Measurements from ENCODE around the gene MFRP. TPM values are rescaled to one million over a fixed set of nuclear protein-coding genes. Genes with fewer than 3 reads are reported as not detected.

The MFRP gene
- total RNA-seq = 5.8 TPM

DNA sequence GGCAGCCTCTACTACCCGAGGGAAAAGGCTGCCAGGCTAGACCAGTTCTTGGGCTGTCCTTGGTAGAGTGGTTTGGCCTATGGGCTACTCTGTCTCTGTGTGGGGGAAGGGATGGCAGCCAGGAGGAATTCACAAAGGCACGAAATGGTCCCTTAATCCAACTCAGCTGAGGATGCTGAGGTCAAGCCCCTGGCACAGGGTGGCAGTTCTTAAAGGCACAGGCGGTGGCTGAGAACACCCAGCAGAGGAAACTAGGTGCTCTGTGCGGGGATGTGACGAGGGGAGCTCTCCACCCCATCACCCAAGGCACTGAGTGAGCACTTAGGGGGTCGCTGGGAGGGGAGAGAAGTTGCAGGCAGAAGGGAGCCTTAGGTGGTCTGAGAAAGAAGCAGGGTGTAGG is at the start of gene MFRP:
Gene MFRP (minus strand): TSS at position 101 of the 400 bp plus-strand sequence. CDS start 192 bp downstream, outside the sequence.

DNA sequence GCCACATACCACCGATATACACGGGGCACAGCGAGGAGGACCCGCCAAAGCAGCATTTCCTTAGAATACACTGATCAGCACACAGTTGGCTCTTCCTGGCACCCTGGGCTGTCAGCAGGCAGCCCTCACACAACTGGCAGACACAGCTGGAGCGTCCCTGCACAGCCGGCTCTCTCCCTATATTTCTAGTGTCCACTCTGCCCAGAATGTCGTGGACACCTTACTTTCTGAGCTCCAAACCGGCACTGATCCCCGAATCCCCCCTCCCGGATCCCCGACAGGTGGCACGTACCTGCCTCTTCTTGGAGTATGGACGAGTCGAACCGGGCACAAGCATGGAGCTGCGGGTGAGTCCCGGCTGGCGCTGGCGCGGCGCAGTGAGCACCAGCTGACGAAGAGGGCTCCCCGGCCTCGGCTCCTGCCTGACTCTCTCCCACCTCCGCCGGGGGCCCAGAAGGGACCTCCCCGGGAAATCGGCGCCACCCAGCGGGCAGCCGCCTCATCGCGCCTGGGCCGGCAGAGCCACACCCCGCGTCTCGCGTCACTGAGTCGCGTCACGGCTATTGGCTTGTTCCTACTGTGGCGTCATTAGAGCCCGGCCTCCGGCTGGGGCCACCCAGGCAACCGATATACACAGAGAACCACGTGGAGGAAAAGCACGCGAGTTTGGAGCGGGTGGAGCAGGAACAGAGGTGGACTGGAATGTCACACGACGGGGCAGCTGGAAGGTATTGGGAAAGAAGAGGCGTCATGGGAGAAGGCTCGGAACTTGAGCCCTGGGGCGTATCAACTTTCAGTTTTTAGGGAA is 34.9 kb upstream of the MFRP start, which contains the start of gene USP2:
Gene USP2 (minus strand): TSS at position 510 of the 808 bp plus-strand sequence. CDS start 8,210 bp downstream, outside the sequence.

DNA sequence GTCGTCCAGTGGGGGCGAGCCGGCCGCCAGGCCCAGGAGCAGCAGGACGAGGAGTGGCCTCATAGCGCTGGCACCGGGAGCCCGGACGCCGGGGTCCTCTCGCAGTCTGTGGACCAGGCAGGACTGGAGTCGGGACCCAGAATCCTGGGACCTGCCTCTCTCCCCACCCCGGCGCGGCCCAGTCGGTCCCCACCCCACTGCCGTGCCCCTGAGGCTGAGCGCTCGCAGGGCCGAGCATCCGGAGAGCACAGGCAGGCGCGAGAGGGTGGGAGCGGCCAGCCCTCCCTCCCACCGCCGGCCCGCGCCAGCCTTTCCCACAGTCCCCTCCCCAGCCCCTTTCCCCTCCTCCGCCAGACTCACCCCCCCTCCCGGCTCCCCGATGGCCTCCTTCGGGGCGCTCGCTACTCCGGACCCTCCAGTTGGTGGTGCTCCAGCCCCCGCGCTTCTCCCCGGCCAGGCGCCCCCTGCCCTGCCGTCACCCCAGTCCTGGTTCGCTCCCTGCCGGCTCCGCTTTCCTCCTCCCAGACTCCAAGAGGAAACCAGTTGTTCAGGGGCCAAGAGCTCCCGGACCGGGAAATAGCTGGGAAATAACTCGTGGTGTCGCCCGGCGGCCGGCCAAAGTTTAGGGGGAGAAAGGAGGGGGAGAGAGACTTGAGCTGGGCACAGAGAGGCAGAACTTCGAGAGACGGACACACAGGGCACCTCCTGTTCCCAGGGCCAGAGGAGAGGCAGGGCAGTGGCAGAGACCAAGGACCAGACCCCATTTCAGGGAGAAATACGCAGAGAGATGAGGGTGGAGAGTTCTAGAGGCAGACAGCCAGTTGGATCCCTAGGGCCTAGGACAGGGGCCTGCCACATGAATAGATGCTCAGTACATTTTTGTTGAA is 5.9 kb downstream of the MFRP start, which contains the start of gene C1QTNF5:
Gene C1QTNF5 (minus strand): TSS at position 549 of the 887 bp plus-strand sequence. CDS start 486 bp downstream, at position 63.

DNA sequence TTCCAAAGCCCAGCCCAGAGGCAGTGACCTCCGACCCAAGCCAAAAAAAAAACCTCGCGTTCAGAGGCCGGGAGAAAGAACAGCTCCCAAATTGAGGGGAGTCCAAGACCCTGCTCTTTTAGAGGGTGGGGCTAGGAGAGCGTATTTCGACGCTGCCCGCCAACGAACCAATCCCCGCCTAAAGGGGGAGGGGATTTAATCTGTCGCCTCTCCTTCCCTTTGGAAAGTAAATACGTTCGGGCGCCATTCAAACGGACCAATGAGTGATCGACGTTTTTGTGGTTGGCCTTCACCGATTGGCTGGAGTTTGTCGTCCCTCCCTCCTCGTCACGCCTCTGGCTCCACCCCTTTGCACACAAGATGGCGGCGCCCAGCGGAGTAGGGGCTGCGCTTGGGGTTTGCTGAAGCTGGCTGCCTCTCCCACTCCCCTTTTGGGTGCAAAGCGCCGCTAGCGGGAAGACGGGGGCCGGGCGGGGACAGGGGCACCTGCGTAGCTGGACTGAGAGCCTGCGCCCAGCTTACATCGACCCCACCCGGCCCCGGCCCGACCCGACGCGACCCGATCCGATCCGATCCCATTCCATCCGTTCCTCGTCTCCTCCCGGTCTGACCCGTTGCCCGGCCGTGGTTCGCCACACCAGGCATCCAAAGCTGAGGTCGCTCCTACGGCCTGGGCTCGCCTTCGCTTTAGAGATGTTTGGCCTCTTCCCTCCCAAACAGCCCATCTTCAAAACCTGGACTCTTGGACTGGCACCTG is 12.2 kb downstream of the MFRP start, which contains the start of gene RNF26:
Gene RNF26 (plus strand): TSS at position 354 of the 757 bp plus-strand sequence. CDS start 596 bp downstream, outside the sequence.

DNA sequence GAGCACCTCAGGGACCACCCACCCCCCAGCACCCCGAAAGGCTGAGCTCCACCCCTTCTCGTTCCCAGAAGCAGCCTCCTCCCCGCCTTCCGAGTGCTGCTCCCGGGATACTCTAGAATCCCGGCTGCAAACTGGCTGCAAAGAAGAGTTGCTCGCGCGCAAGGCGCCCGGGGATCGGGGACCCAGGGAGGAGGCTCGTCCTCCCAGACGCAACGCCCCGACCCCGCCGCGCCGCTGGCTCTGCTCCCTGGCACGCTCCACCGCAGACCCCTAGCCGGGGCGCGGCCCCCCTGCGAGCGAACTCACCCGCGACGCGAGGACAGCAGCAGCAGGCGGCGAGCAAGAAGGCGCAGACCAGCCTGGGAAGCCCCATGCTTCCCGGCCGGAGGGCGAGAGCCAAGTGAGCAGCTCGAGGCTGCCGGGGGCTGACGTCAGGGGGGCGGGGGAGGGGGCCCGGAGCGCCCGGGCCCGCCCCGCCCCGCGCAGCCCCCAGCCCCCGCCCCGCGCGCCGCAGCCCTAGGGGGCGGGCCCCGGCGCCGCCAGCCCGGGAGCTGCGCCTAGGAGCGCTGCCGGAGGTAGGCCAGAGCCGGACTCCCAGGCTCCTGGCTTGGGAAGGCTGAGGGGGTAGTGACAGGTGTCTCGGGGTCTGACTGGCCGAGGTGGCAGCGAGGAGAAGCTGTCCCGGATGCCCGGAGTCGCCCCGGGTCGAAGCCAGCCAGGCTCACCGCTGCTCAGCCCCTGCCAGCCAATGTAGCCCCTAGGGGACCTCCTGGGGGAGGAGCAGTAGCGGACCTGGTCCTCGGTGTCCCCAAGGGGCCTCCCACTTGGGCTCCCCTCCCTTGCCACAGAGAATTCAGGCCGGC is 29.5 kb downstream of the MFRP start, which contains the start of gene MCAM:
Gene MCAM (minus strand): TSS at position 402 of the 863 bp plus-strand sequence. CDS start 29 bp downstream, at position 373.

Other genes with a start within 250 kb of the MFRP start
- 29.1 TPM for gene DPAGT1, start 244.9 kb downstream of the MFRP start, total RNA-seq
- 9.8 TPM for gene C2CD2L, start 239.4 kb downstream of the MFRP start, total RNA-seq
- 24.4 TPM for gene HINFP, start 225.1 kb downstream of the MFRP start, total RNA-seq
- 14.6 TPM for gene ABCG4, start 197.7 kb downstream of the MFRP start, total RNA-seq
- 24.0 TPM for gene NLRX1, start 178.0 kb downstream of the MFRP start, total RNA-seq
- 0.44 TPM for gene NHERF4, start 161.2 kb downstream of the MFRP start, total RNA-seq
- 23.1 TPM for gene CBL, start 140.4 kb downstream of the MFRP start, total RNA-seq
- 546 TPM for gene MCAM, start 29.6 kb downstream of the MFRP start, total RNA-seq
- 10.6 TPM for gene RNF26, start 12.2 kb downstream of the MFRP start, total RNA-seq
- gene C1QTNF5, start 5.8 kb downstream of the MFRP start, total RNA-seq = 47.1 TPM
- gene USP2, start 35.0 kb upstream of the MFRP start, total RNA-seq = 24.4 TPM
- 37.3 TPM for gene THY1, start 76.5 kb upstream of the MFRP start, total RNA-seq